Smooth muscle cell (in vitro differentiated cells): Measurements from ENCODE around the gene KLHL33. TPM values are rescaled to one million over a fixed set of nuclear protein-coding genes. Genes with fewer than 3 reads are reported as not detected.
A peak's percentile ranks its signal among the peaks of the same experiment; 100 is the strongest.

Source experiments
- DNase-seq: peaks from one replicate; lab custom pipeline; 2025; ENCODE audit not compliant: unreplicated experiment; lab: John Stamatoyannopoulos, UW
- H2AFZ ChIP-seq: fragments of 200-600 bp; sonication (generic); 2 replicates; pipeline ENCODE4 v1.6.0; 2016; ENCODE audit warnings: antibody characterized with exemption, low read depth, mild to moderate bottlenecking
- H3F3A ChIP-seq: fragments of 200-600 bp; sonication (generic); 2 replicates; pipeline ENCODE4 v1.6.0; 2017; ENCODE audit warnings: antibody characterized with exemption, low read depth
- H3K27ac ChIP-seq: fragments of 200-600 bp; sonication (generic); 2 replicates; pipeline ENCODE4 v1.5.1; 2016; ENCODE audit warnings: low read depth, mild to moderate bottlenecking
- H3K27me3 ChIP-seq: fragments of 200-600 bp; sonication (generic); 2 replicates; pipeline ENCODE4 v1.6.1; 2016; ENCODE audit warnings: low read depth, mild to moderate bottlenecking
- H3K36me3 ChIP-seq: fragments of 200-600 bp; sonication (generic); 2 replicates; pipeline ENCODE4 v1.5.1; 2016; ENCODE audit warnings: low read depth
- H3K4me1 ChIP-seq: fragments of 200-600 bp; sonication (generic); 2 replicates; pipeline ENCODE4 v1.5.1; 2016; ENCODE audit warnings: low read depth
- H3K4me2 ChIP-seq: fragments of 200-600 bp; sonication (generic); 2 replicates; pipeline ENCODE4 v1.6.0; 2016; ENCODE audit warnings: mild to moderate bottlenecking
- H3K4me3 ChIP-seq: fragments of 200-600 bp; sonication (generic); 2 replicates; pipeline ENCODE4 v1.5.1; 2016; ENCODE audit warnings: mild to moderate bottlenecking
- H3K79me2 ChIP-seq: fragments of 200-600 bp; sonication (generic); 2 replicates; pipeline ENCODE4 v1.6.0; 2016; ENCODE audit warnings: low read depth, mild to moderate bottlenecking
- H3K9ac ChIP-seq: fragments of 200-600 bp; sonication (generic); 2 replicates; pipeline ENCODE4 v1.6.0; 2016; ENCODE audit warnings: low read depth
- H3K9me3 ChIP-seq: fragments of 200-600 bp; sonication (generic); replicated peaks from 2 replicates; pipeline ENCODE4 v1.5.1; 2016; ENCODE audit warnings: low read depth
- H4K20me1 ChIP-seq: fragments of 200-600 bp; sonication (generic); 2 replicates; pipeline ENCODE4 v1.6.0; 2016; ENCODE audit warnings: low read depth
- WGBS: methylation state at CpG from one replicate; pipeline ENCODE4 v1.1.7; 2016; ENCODE audit warnings: low lambda C conversion rate; 5-methylcytosine and 5-hydroxymethylcytosine counted together
- polyA plus RNA-seq: library from polyadenylated mRNA; unstranded; fragments of >200 nt; fragmentation: Nextera tagmentation; extraction: Ambion mirVana; gene quantifications from 2 replicates; pipeline ENCODE4 v1.2.1, GENCODE V29; 2016
- total RNA-seq: library from RNA; depleted of rRNA; stranded (reverse); fragments of >200 nt; gene quantifications from 2 replicates; pipeline ENCODE4 v1.2.3, GENCODE V29; 2014
- TF ChIP-seq, protein P1 (sequence below): fragments of 200-600 bp; sonication (generic); IDR thresholded peaks from 2 replicates; pipeline ENCODE4 v1.5.1; 2017; ENCODE audit warnings: borderline replicate concordance, mild to moderate bottlenecking, antibody characterized with exemption; ENCODE audit not compliant: insufficient read depth, poor library complexity, severe bottlenecking

The KLHL33 gene
- total and polyA plus RNA-seq, 2 experiments from 2014 or later, result 0.08 TPM; not detected in 1

DNA sequence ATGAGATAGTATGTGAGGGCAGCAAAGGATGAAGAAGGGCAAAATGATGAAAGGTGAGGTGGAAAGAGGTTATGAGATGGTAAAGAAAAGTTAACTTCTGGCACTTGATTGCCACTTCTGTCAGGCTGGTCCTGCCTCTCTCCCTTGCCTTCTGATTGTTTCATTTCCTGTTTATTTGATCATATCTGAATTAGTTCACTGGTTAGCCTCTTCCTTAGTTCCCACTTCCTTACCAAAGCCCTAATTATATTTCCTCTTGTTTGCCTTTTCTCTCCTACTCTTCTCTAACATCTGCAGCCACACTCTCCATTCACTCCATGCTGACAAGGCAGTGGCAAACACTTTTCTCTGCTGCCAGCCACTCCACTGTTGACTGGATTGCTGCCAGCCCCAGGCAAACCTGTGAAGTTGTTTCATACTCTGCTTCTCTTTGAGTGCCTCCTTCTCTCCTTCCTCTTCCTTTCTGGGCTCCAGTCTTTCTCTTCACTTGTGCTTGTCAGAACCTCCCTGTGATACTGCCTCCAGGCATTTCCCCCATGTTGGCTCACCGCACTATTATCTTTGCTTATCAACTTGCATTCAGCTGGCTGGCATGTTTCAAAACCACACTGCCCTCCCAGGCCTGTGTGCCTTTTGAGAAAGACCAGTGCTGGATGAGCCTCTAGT, 41.4 kb upstream of the KLHL33 start:
- Histone ChIP-seq H3K4me3 (no peak overlapping the region), H2AFZ (no peak overlapping the region), H3K79me2 (no peaks in the 10 kb centered on the region), H3K4me1 (peaks cover 6% of the 10 kb centered on the region), H3K27me3 (no peaks in the 10 kb centered on the region), H3K27ac (peak overlapping the region; percentile 68), H3K4me2 (peak overlapping the region; percentile 64), H3F3A (peaks cover 10% of the 10 kb centered on the region), H3K9me3 (no peaks in the 10 kb centered on the region), H3K36me3 (peaks cover 14% of the 10 kb centered on the region), H4K20me1 (no peaks in the 10 kb centered on the region), H3K9ac (no peak overlapping the region)
- 4% methylated on average over 1 of the region's 1 CpG for WGBS
- DNase-seq, result peak; percentile 3
- TF ChIP-seq, protein P1, sequence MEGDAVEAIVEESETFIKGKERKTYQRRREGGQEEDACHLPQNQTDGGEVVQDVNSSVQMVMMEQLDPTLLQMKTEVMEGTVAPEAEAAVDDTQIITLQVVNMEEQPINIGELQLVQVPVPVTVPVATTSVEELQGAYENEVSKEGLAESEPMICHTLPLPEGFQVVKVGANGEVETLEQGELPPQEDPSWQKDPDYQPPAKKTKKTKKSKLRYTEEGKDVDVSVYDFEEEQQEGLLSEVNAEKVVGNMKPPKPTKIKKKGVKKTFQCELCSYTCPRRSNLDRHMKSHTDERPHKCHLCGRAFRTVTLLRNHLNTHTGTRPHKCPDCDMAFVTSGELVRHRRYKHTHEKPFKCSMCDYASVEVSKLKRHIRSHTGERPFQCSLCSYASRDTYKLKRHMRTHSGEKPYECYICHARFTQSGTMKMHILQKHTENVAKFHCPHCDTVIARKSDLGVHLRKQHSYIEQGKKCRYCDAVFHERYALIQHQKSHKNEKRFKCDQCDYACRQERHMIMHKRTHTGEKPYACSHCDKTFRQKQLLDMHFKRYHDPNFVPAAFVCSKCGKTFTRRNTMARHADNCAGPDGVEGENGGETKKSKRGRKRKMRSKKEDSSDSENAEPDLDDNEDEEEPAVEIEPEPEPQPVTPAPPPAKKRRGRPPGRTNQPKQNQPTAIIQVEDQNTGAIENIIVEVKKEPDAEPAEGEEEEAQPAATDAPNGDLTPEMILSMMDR, result no peak

DNA sequence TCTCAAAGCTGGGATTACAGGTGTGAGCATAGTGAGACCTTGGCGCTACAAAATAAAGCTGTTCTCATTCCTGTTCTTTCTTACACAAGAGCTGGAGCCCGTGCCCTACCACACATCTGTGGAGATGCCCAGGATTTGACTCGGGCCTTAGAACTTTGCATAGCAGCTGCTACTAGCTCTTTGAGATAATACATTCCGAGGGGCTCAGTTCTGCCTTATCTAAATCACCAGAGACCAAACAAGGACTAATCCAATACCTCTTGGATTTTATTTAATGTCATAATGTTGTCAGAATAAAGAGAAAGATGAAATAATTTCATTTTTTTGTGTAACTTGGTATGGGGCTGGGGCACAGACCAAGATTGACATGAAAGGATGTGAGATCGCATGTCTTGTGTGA, 40.8 kb upstream of the KLHL33 start:
- no peak for DNase-seq
- Histone ChIP-seq H3K4me1 (peaks cover 6% of the 10 kb centered on the region), H3K4me3 (no peak overlapping the region), H3K9ac (no peak overlapping the region), H3K27me3 (no peaks in the 10 kb centered on the region), H3F3A (peaks cover 10% of the 10 kb centered on the region), H3K4me2 (no peak overlapping the region), H3K79me2 (no peaks in the 10 kb centered on the region), H3K27ac (peak overlapping the region; percentile 68), H3K9me3 (no peaks in the 10 kb centered on the region), H3K36me3 (peaks cover 14% of the 10 kb centered on the region), H2AFZ (no peak overlapping the region), H4K20me1 (peaks cover 4% of the 10 kb centered on the region)
- WGBS, result 75% methylated on average over 5 of the region's 5 CpGs
- TF ChIP-seq, protein P1, result no peak

DNA sequence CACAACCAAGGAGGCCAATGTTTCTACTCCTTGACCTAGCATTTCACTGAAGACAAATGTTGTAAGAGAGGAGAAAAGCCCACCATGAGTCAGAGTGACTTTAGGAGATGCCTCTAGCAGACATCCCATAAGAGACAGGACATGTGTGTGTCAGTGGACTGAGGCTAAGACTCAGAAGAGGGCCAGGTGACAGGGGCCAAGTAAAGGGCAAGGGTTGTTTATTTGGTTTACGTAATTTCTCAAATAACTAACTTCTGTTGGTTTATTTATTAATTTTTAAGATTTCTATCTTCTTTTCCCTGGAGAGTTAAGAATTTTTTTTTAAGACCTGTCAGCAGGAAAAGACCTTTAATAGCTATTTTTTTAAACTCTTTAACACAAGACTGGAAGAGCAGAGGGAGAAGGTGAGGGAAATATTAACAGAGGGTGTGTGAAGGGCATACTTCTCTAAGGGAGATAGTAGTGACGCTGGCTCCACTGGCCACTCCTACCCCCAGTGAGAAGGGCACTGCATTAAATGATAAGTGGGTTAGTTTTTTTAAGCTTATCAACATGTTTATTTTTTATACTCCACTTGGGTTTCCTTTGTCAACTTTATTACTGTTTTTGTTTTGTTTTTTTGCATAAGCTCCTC, 36.7 kb upstream of the KLHL33 start:
- Histone ChIP-seq H3K27me3 (no peaks in the 10 kb centered on the region), H3F3A (peaks cover 10% of the 10 kb centered on the region), H3K4me3 (no peak overlapping the region), H3K9me3 (no peaks in the 10 kb centered on the region), H3K4me1 (peaks cover 10% of the 10 kb centered on the region), H3K27ac (no peak overlapping the region), H3K4me2 (no peak overlapping the region), H3K9ac (no peak overlapping the region), H3K36me3 (peaks cover 14% of the 10 kb centered on the region), H2AFZ (no peak overlapping the region), H3K79me2 (peaks cover 4% of the 10 kb centered on the region), H4K20me1 (peaks cover 4% of the 10 kb centered on the region)
- TF ChIP-seq, protein P1, result no peak
- WGBS, result 91% methylated on average over 2 of the region's 2 CpGs
- no peak for DNase-seq

DNA sequence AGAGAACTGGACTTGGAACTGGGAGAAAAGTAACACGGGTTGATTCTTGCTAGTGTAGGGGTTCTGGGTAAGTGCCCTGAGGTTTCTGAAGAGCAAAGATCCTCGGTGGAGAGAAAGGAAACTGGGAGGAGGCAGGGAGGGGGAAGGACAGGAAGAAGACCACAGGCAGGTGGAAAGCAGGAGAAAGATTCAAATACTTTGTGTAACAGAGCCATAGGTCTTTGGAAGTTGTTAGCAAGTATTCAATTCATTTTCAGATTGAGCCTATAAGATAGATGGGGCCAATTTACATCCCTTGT, 34.6 kb upstream of the KLHL33 start:
- Histone ChIP-seq H3K36me3 (peaks cover 11% of the 10 kb centered on the region), H3K79me2 (peaks cover 4% of the 10 kb centered on the region), H3K27ac (peak overlapping the region; percentile 64), H3K27me3 (no peaks in the 10 kb centered on the region), H2AFZ (peak overlapping the region; percentile 63), H3K4me3 (peak overlapping the region; percentile 76), H3K4me1 (peaks cover 4% of the 10 kb centered on the region), H3F3A (no peaks in the 10 kb centered on the region), H3K4me2 (peak overlapping the region; percentile 89), H3K9me3 (no peaks in the 10 kb centered on the region), H4K20me1 (peaks cover 4% of the 10 kb centered on the region), H3K9ac (peak overlapping the region; percentile 86)
- TF ChIP-seq, protein P1, result no peak
- DNase-seq, result no peak
- 2% methylated on average over 2 of the region's 2 CpGs for WGBS
